Right lung (tissue), 5 donors: ENCODE data around the gene RHOB. TPM values are rescaled to one million over a fixed set of nuclear protein-coding genes. Genes with fewer than 3 reads are reported as not detected.

ENCODE experiments used
- DNase-seq, 2 donors: peaks; one replicate each; pipeline ENCODE4 v3.0.0-alpha.2; 2013
- polyA plus RNA-seq, 5 donors: library from polyadenylated mRNA; unstranded; fragments of 120-200 nt; gene quantifications; one replicate each; pipeline versions ENCODE4 v1.2.1 to v1.2.3, GENCODE V29; 2013; ENCODE audit warnings: inconsistent platforms in 1 of 5, low replicate concordance in 1 of 5; ENCODE audit not compliant: insufficient read length in 5 of 5, insufficient read depth in 1 of 5

The RHOB gene
- polyA plus RNA-seq, 5 donors, result 61.7 to 112 (median 76.2) TPM

DNA sequence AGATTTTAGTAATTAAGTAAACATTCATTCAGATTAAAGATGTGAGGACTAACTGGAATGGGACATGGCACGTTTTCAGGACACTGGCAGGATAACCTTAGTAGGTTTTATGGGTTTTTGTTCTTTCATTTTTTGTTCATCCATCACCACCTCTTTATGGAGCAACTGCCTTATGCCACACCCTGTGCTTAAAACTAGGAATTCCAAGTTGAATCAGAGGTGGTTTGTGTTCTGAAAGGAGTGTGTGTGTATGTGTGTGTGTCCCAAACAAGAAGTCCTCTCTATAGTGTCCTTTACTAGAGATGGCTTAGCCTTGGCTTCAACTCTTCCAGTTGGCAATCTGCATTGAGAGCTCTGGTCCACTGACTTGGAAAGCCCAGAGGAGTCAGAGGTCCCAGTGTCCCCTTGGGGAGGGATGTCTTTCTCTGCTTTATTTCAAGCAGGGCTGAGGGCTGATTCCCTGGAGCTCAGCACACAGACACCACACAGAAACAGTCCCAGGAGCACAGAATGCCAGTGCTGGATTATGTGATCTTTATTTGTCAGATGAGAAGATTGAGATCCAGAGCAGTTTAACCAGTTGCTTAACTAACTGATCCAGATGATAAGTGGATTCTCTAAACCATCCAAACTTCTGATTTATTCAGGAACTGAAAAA lies 25.2 kb downstream of the RHOB start:
- DNase-seq, result no peak

DNA sequence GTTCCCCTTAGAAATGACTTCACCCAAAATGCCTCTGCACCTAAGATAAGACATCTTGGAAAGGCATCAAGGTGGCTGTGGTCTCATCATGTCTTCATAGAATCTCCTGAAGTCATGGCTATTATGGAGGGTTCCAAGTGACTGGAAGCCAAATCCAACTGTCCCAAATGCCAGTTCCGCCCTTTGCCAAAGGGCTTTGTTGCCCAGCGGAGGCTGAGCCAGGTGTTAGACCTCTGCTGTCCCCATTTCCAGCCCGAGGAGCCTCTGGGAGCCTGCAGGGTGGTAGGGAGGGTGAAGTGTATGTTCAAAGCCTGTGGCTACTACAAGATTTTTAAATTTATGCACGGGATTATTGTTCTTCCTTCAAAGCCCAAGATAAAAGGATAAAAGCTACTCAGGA lies 25.7 kb downstream of the RHOB start:
- no peak for DNase-seq

DNA sequence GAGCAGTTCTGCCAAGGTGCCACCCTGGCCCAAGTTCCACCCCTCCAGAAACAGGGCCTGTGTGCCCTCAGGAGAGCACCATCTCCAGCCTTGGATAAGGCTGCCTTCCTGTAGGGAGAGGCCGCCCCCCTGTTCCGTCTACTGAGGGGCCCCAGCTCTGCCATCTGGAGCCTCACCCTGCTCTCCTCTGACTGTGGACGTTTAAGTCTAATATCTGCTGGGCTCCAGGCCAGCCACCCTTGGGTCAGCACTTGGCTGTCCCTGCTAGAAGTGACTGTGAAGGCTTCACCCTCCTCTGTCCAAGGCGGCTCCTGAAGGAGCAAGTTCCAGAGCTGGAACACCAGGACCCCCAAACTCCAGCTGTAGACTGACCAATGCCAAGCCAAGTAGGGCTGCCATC lies 26.3 kb downstream of the RHOB start:
- no peak for DNase-seq

DNA sequence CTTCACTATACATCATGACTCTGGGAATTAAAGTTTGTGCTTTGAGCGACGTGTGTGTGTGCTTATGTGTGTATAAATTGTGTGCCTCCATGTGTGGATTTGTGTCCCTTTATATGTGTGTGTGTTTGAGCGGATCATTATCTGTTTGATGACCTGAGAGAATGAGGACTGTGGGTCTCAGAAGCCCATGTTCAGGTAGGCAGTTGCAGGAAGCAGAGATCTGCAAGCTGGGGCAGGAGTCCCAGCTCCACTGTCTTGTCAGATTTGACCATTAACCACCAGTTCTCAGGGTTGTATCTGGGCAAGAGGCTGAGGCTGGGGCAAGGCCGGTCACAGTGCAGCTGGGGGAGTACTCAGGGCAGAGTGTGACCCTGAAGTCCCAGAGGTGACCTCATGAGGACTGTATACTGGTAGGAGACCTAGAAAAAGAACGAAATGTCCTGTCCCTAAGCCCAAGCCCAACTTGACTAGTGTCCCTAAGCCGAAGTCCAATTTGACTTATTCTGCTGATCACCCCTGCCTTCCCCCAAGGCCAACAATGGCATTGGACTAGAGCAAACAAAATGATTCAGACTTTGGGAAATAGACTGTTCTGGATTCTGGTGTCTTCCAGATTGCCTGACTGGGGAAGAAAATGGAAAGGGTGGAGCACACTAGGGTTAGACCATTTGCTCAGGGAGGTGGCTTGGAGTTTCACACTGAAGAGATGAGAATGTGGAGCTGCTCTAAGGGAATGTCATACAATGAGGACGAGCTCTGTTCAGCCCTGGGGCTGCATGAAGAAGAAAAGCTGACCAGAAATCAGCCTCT lies 28.1 kb downstream of the RHOB start:
- no peak for DNase-seq

DNA sequence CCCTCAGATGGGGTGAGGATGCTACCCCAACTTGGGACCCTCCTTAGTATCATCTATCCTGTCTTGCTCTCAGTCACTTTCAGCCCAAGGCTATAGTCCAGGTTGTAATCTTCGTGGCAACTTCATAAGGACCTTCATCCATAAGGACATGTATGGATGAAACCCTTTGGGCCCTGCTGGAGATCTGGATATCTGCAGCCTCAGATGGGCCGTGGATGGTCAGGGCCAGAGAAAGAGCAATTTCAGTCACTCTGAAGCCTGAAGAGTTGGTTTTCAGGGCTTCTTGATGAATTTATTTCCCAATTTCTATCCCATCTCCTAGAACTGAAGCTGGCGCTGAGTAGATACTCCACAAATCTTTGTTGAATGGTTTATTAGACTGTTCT lies 28.7 kb downstream of the RHOB start:
- DNase-seq, result no peak

DNA sequence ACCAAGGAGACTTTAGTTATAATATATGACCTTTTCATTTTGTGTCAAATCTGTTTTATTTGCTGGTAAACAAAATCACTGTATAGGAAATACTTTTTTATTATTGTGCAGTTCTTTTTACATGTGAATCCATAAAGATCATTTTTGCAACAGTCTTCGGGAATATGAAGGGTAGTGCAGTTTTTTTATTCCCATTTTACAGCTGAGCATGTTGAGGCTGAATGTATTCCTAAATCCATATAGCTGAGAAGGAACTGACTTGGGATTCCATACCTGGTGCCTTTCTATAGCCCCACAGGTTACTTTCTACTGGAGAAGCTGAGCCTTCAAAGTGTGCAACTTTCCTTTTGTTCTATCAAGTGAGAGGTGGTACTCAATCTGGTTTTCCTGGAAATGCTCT lies 29.6 kb downstream of the RHOB start:
- DNase-seq, result no peak

DNA sequence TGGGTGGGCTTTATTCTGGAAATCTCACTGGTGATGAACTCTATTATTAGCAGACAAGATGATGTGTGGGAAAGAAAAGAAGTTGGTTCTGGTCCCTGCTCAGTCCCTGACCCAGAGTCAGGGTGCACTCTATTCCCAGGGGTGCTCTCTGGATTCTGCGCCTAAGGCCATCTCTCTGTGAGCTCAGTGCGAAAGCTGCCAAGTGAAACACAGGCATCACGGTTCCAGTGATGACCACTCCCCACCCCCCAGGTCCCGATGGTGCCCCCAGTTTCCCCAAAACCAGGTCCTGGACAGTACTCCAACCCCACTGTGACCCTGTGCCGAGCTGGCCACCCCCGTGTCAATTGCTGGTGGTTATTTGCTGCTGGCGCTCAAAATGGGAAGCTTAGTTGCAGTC lies 30.1 kb downstream of the RHOB start:
- no peak for DNase-seq

DNA sequence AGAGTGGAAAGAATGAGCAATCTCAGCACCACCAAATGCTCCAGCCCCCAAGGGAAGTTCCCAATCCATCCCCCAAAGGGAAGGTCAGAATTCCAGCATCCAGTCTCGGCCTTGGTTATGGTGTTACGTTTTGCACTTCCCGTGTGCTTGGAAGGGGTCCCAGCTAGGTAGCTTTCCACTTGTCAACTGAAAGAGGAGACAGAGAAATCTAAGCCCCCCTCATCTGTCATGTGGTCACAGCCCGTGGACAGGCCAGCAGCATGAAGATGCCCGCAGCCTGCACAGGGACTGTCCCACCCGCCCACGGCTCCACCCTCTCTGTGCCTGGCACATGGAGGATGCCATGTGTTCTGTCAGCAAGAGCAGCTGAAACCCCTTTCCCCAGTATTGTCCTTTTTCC lies 32.1 kb downstream of the RHOB start:
- no peak for DNase-seq

DNA sequence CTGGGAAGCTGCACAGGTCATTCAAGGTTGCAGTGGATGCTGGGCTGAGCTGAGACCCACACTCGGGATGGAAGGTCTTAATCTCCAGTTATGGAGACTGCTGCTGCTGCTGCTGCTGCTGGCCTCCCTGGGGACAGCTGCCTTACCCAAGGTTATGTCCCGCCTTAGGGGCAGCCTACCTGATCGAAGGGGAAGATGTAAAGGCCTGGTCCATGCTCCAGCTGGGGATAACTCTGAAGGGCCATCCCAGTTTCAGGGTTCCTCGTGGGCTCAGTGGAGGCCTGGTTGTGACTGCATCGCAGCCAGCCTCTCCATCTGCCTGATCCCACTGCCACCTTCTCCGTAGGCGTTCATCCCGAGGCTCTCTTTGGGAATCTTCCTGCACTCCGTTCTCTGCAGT lies 33.0 kb downstream of the RHOB start:
- no peak for DNase-seq

DNA sequence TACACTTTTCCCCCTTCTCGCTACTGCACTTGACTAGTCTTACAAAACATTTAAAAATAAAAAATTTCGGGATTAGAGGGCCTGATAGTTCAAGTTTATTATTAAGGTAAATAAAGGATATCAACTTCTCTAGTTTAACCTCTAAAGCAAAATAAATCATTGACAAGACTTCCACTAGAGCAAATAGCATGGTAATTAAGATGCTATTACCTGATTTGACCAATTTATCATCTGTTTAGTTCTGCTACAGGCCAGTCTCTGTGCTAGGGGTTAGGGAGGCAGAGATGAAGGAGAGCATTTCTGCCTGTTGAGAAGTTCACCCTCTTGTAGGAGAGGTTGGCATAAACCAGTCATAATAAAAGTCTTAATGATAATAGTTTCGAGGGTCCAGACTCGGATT lies 34.0 kb downstream of the RHOB start:
- no peak for DNase-seq

DNA sequence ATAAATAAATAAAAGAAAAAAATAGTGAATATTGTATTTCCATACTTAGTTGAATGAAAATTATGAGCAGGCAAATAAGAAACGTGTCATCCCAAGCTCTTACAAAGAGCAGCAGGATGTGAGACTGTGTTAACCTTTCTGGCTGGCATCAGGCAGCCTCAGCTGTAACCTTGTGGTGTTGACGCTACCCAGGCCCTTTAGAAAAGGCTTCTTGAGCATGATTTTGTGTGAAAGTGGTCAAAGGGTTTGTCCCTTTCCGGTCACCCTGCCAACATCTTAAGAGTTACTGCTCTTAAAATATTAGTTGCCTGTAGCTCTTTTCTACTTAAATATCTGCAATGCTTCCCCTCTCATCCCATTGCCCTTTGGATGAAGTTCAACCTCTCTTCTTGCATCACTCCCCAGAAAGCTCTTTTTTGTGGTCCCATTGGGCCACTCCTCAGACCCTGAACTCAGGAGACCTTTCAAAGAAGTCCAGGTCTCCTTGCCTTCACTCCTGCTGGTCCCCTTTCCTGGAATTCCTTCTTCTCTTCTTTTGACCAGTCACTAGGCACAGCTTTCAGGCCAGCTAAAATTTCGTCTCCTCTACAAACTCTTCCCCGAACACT lies 35.0 kb downstream of the RHOB start:
- DNase-seq, result no peak

DNA sequence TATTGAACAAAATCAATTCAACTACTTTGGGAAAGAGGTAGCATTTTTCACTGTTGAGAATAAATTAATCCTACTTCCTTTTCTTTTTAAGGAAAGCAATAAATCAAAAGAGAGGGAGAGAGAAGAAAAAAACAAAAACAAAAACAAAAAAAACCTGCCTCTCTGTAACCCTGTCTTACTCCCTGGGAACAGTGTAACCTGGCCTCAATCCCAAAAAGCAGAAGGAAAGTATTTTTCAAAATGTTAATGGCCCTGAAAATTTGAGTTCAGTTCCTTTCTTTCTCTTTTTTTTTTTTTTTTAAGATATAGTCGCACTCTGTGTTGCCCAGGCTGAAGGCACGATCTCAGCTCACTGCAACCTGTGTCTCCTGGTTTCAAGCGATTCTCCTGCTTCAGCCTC lies 35.9 kb downstream of the RHOB start:
- no peak for DNase-seq

DNA sequence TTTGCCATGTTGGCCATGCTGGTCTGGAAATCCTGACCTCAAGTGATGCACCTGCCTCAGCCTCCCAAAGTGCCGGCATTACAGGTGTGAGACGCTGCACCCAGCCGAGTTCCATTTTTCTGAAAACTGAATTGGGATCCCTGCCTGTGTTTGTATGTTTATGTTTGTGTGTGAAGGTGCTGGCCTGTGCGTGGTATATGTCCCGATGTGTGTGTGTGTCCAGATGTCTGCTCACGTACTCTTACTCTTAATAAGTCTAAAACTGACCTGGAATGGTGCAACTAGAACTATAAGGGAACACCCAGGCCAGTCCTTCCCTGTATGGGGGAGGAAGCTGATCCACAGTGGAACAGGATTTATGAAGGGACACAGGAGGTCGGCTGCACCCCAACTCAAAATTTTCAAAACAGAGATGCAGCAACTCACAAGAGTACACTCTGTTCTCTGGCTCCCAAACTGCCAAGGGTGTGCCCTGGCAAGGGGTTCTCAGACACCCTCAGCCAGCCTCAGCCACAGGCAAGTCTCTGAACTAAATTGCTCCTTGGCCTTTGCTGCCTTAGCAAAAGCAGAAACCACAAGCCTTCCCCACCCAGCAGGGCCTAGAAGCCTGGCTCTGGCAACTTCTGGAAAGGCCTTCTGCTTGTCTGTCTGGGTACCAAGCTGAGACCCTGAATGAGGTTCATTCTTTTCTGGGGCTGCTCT lies 36.5 kb downstream of the RHOB start:
- no peak for DNase-seq

DNA sequence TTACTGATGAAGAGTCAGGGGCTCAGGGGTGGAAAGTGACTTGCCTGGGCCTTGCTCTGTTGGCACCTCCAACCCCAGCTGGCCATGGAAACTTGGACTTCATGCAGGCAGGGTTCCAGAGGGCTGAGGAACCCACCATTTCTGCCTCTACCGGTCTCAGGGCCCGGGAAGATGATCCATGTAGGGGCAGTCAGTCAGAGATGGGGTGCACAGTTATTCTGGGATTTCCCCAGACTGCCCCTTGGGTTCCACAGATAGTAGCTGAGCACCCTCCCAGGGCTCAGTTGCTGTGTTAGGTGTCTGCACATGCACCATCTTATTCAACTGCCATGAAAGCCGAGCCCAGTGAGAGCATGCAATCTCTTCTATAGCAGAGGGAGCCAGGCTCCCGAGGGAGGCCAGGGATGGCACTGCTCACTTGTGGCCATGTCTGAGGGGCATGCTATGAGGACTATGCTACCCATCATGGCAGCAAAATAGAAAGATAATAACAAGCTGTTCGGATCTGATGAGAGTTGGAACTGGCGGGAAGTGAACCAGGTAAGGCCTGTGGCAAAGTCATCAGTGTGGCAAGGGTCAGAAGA lies 37.3 kb downstream of the RHOB start:
- no peak for DNase-seq

DNA sequence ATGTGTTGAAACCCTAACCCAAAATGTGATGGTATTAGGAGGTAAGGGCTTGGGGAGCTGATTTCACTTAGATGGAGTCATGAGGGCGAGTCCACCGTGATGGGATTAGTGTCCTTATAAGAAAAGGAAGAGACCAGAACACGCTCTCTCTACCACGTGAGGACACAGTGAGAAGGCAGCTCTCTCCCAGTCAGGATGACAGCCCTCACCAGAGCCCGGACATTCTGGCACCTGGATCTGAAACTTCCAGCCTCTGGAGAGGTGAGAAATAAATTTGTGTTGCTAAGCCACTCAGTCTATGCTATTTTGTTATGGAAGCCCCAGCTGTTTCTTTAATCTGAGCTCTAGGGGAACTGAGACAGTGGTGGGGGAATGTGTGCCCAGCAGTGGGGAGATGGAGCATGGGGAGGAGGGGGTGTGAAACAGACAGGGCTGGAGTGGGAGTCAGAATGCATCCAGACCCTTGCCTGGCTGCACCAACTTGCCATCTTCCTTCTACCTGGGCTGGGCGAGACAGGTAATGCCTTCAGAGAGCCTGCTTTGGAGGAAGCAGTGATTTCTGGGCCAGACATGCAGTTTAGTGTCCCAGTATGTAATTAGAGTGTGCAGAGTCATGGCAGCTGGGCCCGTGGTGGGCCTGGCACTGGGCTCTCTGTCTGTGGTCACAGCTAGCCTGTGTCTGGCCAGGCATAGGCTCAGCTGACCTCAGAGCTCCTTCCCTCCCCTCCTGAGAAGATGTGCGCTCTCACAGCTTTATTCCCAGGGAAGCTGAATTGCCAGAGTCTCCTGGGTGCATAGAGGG lies 38.1 kb downstream of the RHOB start:
- no peak for DNase-seq

DNA sequence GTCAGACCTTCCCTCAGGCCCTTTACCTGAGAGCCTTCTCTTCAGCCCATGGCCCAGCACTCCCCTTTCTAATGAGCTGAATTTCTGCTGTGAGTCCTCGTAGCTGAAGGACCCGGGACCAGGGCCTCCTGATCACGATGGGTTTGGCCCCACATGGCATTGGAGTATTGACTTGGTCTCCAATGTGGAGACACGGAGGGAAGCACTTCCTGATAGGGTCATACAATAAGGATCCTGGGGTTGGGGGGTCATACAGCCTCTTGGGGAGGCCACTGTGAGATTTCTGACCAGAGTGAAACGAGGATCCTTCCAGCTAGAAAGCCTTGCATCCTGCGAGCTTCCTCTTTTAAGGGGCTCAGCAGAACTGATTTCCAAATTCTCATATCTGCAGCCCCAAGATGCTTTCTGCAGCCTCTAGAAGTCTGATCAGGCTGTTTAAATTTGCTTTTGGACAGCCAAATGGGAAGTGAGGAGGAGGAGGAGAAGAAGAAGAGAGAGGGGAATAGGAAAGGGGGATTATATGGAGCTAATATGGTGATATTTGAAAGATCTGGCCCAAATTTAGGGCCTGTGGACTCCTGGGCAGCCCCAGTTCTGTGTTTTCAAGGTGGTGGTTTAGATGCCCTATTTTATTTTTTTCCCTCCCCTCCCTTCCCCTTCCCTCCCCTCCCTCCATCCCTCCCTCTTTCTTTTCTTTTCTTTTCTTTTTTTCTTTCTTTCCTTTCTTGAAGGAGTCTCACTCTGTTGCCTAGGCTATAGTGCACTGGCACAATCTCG lies 38.9 kb downstream of the RHOB start:
- DNase-seq, result no peak

DNA sequence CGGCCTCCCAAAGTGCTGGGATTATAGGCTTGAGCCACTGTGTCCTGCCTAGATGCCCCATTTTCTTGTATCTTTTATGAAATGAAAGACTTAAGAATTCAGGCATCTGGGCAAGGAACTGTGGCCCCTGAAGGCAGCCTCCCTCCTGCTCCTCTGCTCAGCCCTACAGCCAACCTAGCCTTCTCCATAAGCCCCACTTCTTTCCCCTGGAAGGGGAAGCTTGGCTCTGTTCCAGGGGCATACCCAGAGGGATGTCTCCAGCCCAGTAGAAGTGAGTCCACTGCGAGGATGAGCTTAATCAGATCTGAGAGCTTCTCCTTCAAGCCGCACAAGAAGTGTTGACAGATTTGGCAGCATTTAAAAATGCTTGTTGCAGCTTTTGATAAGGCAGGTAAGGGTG lies 39.7 kb downstream of the RHOB start:
- no peak for DNase-seq

DNA sequence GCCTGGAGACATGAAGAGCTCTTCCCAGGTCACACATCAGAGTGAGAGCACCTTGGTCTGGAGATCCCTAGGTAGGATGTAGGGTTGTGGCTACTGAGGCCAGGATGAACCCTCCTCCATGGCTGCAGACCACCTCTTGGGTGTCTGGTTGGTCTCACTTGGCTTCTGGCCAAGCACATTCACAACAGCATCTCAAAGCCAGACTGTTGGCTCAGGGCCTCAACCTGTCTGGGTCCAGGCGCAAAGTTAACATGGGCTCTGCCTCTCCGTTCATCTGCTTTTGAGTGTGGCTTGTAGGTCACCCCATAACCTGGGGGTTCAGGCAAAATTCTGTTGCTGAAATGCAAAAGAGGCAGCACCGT lies 40.1 kb downstream of the RHOB start:
- DNase-seq, result no peak

DNA sequence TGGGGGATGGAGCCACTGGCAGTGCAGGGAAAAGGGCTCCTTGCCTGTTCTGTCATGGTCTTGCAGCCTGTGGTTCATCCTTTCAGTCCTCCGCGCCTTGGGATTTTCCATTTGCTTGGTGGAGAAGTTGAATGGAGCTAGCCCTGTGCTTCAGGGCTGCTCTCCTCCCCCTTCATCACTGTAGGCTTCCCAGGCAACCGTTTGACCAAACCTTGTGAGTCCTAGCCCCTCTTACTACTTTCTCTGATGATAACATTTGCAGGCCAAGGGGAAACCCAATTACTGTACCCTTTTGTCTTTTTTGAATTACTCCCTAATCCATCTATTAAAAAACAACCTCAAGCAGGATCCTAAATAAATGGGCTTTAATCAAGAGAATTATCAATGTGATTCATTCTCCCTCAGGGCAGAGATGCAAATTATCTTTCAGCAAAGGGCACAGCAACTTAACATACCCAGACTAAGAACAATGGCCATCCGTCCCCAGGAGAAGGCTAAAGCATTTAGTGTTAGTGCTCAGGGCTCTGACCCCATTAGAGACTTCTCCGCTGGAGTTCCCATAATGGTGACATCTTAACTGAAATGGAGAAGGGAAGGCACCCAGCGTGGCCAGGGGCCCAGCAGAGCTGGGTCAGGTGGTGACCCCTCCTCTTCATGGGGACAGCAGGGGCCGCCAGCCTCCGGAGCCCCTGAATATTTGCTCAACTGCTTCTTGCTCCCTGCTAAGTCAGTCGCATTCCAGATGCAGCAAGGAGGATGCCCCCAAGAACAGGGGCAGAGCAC lies 40.7 kb downstream of the RHOB start:
- DNase-seq, result no peak

DNA sequence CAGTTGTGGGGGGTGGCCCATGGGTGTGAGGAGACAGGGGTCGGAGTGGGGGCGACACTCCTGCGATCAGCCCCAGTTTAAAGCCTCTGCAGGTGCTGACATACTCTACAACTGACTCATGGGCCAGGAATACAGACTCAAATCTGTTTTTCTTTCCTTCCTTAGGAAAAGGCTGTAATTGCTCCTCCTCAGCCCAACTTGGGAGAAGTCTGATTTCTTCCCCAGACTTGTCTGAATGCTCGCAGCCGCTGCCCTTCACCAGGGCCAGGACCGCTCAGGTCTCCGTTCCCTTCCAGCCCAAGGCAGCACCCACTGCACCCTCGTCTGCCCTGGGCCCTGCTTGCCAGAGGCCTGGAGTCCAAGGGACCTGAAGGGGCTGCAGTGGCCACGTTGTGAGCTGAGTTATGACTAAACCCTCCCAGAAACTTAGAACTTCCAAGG lies 41.3 kb downstream of the RHOB start:
- no peak for DNase-seq
